HepG2 (cell line): Measurements from ENCODE around the gene C20orf144. TPM values are rescaled to one million over a fixed set of nuclear protein-coding genes. Genes with fewer than 3 reads are reported as not detected.

Experiments used
- ASH2L ChIP-seq: fragments of 300-600, 200-600 bp; sonication (generic); IDR thresholded peaks from 2 replicates; pipeline ENCODE4 v1.7.0; 2017; ENCODE audit warnings: low read depth, mild to moderate bottlenecking, moderate library complexity, mixed read lengths, low read length; ENCODE audit not compliant: insufficient read length
- CEBPB ChIP-seq: IDR thresholded peaks from 2 replicates; pipeline ENCODE4 v1.6.1; 2011; ENCODE audit warnings: low read depth, low read length, improper control_type of control experiment, borderline replicate concordance
- DR1 ChIP-seq: sonication (generic); formaldehyde crosslinking; IDR thresholded peaks from 2 replicates; pipeline ENCODE4 v1.8.0; 2021; ENCODE audit warnings: mild to moderate bottlenecking, missing genetic modification reagents, inconsistent platforms
- HBP1 ChIP-seq: IDR thresholded peaks from 2 replicates; pipeline ENCODE4 v1.6.1; 2016; ENCODE audit warnings: low read depth, control low read depth
- HOXA5 ChIP-seq: sonication (generic); formaldehyde crosslinking; IDR thresholded peaks from 2 replicates; pipeline ENCODE4 v1.4.0; 2020; ENCODE audit warnings: missing genetic modification reagents
- NFIB ChIP-seq: sonication (generic); formaldehyde crosslinking; IDR thresholded peaks from 2 replicates; pipeline ENCODE4 v1.9.0; 2021; ENCODE audit warnings: missing genetic modification reagents, mild to moderate bottlenecking, borderline replicate concordance
- PHF5A ChIP-seq: IDR thresholded peaks from one replicate; pipeline ENCODE4 v1.6.1; 2018; ENCODE audit warnings: low read depth, missing genetic modification reagents; ENCODE audit not compliant: unreplicated experiment
- PRDM10 ChIP-seq: sonication (generic); formaldehyde crosslinking; IDR thresholded peaks from 2 replicates; pipeline ENCODE4 v1.4.0; 2020; ENCODE audit warnings: low read depth, missing genetic modification reagents
- SUZ12 ChIP-seq: fragments of 150-350 bp; IDR thresholded peaks from 2 replicates; pipeline ENCODE4 v1.6.1; 2014; ENCODE audit warnings: low read depth, low read length
- TGIF2 ChIP-seq: IDR thresholded peaks from 2 replicates; pipeline ENCODE4 v1.6.1; 2016; ENCODE audit warnings: control low read depth, missing compliant biosample characterization
- WIZ ChIP-seq: sonication (generic); formaldehyde crosslinking; IDR thresholded peaks from 2 replicates; pipeline ENCODE4 v1.5.1; 2020; ENCODE audit warnings: mild to moderate bottlenecking, missing genetic modification reagents
- ZFYVE20 ChIP-seq: sonication (generic); formaldehyde crosslinking; IDR thresholded peaks from 2 replicates; pipeline ENCODE4 v1.8.0; 2023; ENCODE audit warnings: low read depth, mild to moderate bottlenecking, moderate library complexity, missing genetic modification reagents, borderline replicate concordance
- ZNF354B ChIP-seq: sonication (generic); formaldehyde crosslinking; IDR thresholded peaks from 2 replicates; pipeline ENCODE4 v1.8.0; 2022; ENCODE audit warnings: mild to moderate bottlenecking, missing genetic modification reagents
- ZNF616 ChIP-seq: sonication (generic); formaldehyde crosslinking; IDR thresholded peaks from 2 replicates; pipeline ENCODE4 v1.5.0; 2020; ENCODE audit warnings: low read depth, mild to moderate bottlenecking, missing genetic modification reagents
- ZNF629 ChIP-seq: sonication (generic); formaldehyde crosslinking; conservative IDR thresholded peaks from 2 replicates; pipeline ENCODE4 v1.5.0; 2020; ENCODE audit warnings: missing genetic modification reagents
- ZNF678 ChIP-seq: sonication (generic); formaldehyde crosslinking; IDR thresholded peaks from 2 replicates; pipeline ENCODE4 v1.4.0; 2020; ENCODE audit warnings: mild to moderate bottlenecking, missing genetic modification reagents
- ZNF691 ChIP-seq: sonication (generic); formaldehyde crosslinking; IDR thresholded peaks from 2 replicates; pipeline ENCODE4 v1.4.0; 2020; ENCODE audit warnings: missing genetic modification reagents, low read depth, mild to moderate bottlenecking, borderline replicate concordance
- ZNF800 ChIP-seq: sonication (generic); formaldehyde crosslinking; IDR thresholded peaks from 2 replicates; pipeline ENCODE4 v1.4.0; 2020; ENCODE audit warnings: missing genetic modification reagents
- ZSCAN20 ChIP-seq: sonication (generic); formaldehyde crosslinking; IDR thresholded peaks from 2 replicates; pipeline ENCODE4 v1.4.0; 2020; ENCODE audit warnings: missing genetic modification reagents, mild to moderate bottlenecking, borderline replicate concordance
- polyA plus RNA-seq, 8 experiments: library from polyadenylated mRNA; depleted of rRNA in 3 of 8; stranded (reverse) in 7 of 8; unstranded in 1 of 8; fragments of >200 nt; fragmentation: Illumina TruSeq in 4 of 8; extraction: Trizol in 4 of 8; gene quantifications; 2 replicates each; pipeline versions ENCODE4 v1.2.1 to v1.2.3, GENCODE V29; 2011 to 2016; ENCODE audit warnings: low read depth in 4 of 8, missing spikeins in 1 of 8, mixed read lengths in 1 of 8; ENCODE audit not compliant: insufficient read depth in 1 of 8
- total RNA-seq, 5 experiments: library from RNA; depleted of rRNA; stranded (reverse); fragments of >200 nt; fragmentation: Illumina TruSeq; extraction: Trizol; gene quantifications; 2 replicates each; pipeline ENCODE4 v1.2.3, GENCODE V29; 2016; ENCODE audit warnings: low read depth in 1 of 5

The C20orf144 gene
- total and polyA plus RNA-seq, 2 of the 13 experiments (the other 11 are each of a cell fraction or from before 2014, with no cell fraction given): 0.09 to 0.16 TPM

- TF ChIP-seq DR1 (peak; percentile 67), ZNF691 (CRISPR knock-in tag) (peak; percentile 54; the same call in 1 of the 2 replicates), ZNF678 (CRISPR knock-in tag) (peak; percentile 29; the same call in 1 of the 2 replicates), HOXA5 (CRISPR knock-in tag) (peak; percentile 84; the same call in 1 of the 2 replicates), SUZ12 (no peak), ASH2L (peak; percentile 91), CEBPB (no peak), ZNF616 (CRISPR knock-in tag) (peak; percentile 34), ZNF800 (CRISPR knock-in tag) (0 out of 2 replicates have a peak, but pooled peaks have one; percentile 72), ZNF354B (CRISPR knock-in tag) (peak; percentile 87), PHF5A (no peak), TGIF2 (CRISPR knock-in tag) (peak; percentile 67; the same call in 1 of the 2 replicates), HBP1 (CRISPR knock-in tag) (no peak; the same call in 1 of the 2 replicates), PRDM10 (CRISPR knock-in tag) (no peak), NFIB (no peak), ZSCAN20 (CRISPR knock-in tag) (peak; percentile 67), ZNF629 (peak; percentile 5; the same call in 1 of the 2 replicates), ZFYVE20 (CRISPR knock-in tag) (no peak), WIZ (CRISPR knock-in tag) (peak; percentile 67; the same call in 1 of the 2 replicates)
These were observed 1.3 kb downstream of the C20orf144 start (continued) for GRCh38 chr20:33663161-33664084.
